SK-N-MC (cell line): ENCODE data around the gene ADAP1.

Experiments
- EZH2 ChIP-seq: fragments of 200-600 bp; sonication (generic); IDR thresholded peaks from one replicate; pipeline ENCODE4 v1.6.1; 2017; ENCODE audit warnings: antibody characterized with exemption
- FOXP2 ChIP-seq: optimal IDR thresholded peaks from 2 replicates; pipeline ENCODE3; 2011; ENCODE audit warnings: mild to moderate bottlenecking, moderate library complexity; ENCODE audit not compliant: insufficient read depth; ENCODE audit errors: extremely low read length, control extremely low read depth
- POLR2AphosphoS5 ChIP-seq: IDR thresholded peaks from 2 replicates; pipeline ENCODE4 v1.6.1; 2012; ENCODE audit warnings: mild to moderate bottlenecking, low read depth, low read length, borderline replicate concordance

DNA sequence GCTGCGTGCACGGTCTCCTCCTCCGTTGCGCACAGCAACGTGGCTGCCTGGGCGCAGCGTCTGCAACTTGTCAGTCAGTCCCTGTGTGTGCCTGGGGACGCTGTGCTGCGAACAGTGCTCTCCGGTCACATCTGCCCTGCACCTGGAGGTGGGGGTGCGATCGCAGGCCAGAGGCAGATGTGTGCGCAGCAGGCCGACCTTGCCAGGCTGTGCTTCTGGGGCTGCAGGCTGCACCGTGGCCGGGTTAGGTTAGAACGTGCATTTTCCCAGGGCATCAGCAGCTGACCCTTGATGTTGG lies 86.3 kb downstream of the ADAP1 start:
- TF ChIP-seq FOXP2 (no peak), EZH2 (no peak), POLR2AphosphoS5 (no peak)
